ENCODE data around the gene PRCD.

The PRCD gene

DNA sequence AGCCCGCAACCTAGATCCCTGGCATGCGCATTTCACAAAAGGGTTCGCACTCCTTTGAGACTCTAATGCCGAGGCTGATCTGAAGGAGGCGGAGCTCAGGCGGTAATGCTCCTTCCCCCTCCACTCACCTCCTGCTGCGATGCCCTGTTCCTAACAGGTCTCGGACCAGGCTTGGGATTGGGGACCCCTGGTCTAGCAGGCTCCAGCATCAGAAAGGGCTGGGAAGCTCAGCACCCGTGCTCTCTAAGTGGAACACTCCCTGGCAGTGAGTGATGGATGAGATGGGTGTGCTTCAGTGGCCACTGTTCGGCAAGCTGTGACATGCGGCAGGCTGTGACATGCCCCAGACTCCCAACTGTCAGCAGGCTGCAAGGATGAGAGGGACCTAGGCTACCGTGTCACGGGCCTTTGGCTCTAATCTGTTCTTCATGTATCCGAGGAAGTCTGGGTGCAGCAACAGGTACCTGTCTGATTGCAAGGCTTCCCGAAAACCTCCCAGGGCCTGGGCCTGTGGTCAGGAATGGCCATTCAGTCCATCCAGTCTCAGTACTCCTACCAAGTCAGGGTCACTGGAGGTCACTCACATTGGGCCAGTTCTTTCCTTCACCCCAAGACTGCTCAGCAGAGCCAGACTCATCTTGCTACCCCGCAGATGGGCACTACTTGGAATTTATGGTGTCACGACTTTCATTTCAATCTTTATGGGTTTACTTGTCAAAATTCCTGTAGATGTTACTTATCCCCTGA is 47.1 kb downstream of the PRCD start:
- no peak overlapping the region for H3K23ac ChIP-seq (ENCODE audit: low read length)
- no peak overlapping the region for H3K9ac ChIP-seq (ENCODE audit: low read length)
- H2BK5ac ChIP-seq (ENCODE audit: low read depth, low read length, poor library complexity): no peak overlapping the region
- no peak overlapping the region for H3K4ac ChIP-seq (ENCODE audit: low read depth, low read length)
- H3K27ac ChIP-seq (ENCODE audit: low read depth, low read length): no peak overlapping the region
- H2BK12ac ChIP-seq (ENCODE audit: low read length): no peak overlapping the region
- H4K91ac ChIP-seq (ENCODE audit: low read depth, low read length): no peak overlapping the region
- no peaks in the 10 kb centered on the region for H3K36me3 ChIP-seq (ENCODE audit: control insufficient read depth in 1 of 2, insufficient read depth in 2 of 2, low read length in 2 of 2)
- no peak overlapping the region for H3K4me2 ChIP-seq (ENCODE audit: low read length)
- H3K18ac ChIP-seq (ENCODE audit: low read length): no peak overlapping the region
- no peak overlapping the region for H2AFZ ChIP-seq (ENCODE audit: insufficient read depth, low read length, poor library complexity)
- no peak overlapping the region for H3K14ac ChIP-seq (ENCODE audit: low read length)
- peak in 1 of 2 donors; percentile 49 for DNase-seq
- no peak overlapping the region for H3K4me3 ChIP-seq (ENCODE audit: low read depth, low read length)
- peaks cover 5% of the 10 kb centered on the region for H3K79me2 ChIP-seq (ENCODE audit: control insufficient read depth, insufficient read depth, low read length, poor library complexity)
- H4K12ac ChIP-seq (ENCODE audit: low read depth, low read length): no peak overlapping the region
- H3K9me3 ChIP-seq (ENCODE audit: insufficient read depth, low read depth, low read length): peaks cover 2% of the 10 kb centered on the region
- H2BK120ac ChIP-seq (ENCODE audit: insufficient read depth, low read length, poor library complexity): no peak overlapping the region
- H4K8ac ChIP-seq (ENCODE audit: low read depth, low read length): no peak overlapping the region
- peaks cover 4 to 25% of the 10 kb centered on the region in 2 experiments for H3K4me1 ChIP-seq (ENCODE audit: control insufficient read depth in 1 of 2, insufficient read depth in 2 of 2, low read length in 2 of 2)
- peaks cover 7% of the 10 kb centered on the region for H3K79me1 ChIP-seq (ENCODE audit: low read length)
- no peak overlapping the region for H2AK5ac ChIP-seq (ENCODE audit: low read length)
- no CpG with 5 or more reads among the region's 17 CpGs for WGBS (ENCODE audit: extremely low coverage, insufficient coverage, insufficient read length)
- H3K27me3 ChIP-seq (ENCODE audit: insufficient read depth, low read length): peaks cover 25% of the 10 kb centered on the region

GRCh38 chr17:76588182-76588581 is 48.3 kb downstream of the PRCD start:
- no peak overlapping the region for H2BK5ac ChIP-seq (ENCODE audit: low read depth, low read length, poor library complexity)

DNA sequence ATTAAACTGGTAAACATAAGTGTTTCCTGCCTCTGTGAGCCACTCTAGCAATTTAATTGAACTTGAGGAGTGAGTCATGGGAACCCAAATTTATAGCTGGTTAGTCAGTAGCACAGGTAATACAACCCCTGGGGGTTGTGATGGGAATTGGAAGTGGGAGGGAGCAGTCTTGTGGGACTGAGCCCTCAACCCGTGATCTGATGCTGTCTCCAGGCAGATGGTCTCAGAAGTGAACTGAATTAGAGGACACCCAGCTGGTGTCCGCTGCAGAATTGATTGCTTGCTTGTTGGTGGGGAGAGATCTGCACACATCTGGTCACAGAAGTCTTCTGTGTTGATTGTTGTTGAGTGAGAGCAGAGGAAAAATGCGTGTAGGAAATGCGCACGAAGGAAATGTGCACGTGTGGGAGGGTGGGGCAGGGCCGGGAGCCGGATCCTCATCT is 53.6 kb downstream of the PRCD start:
- Histone ChIP-seq H2BK12ac (ENCODE audit: low read length) (no peak overlapping the region), H3K9ac (ENCODE audit: low read length) (no peak overlapping the region), H3K23ac (ENCODE audit: low read length) (no peak overlapping the region), H4K12ac (ENCODE audit: low read depth, low read length) (no peak overlapping the region), H2AFZ (ENCODE audit: insufficient read depth, low read length, poor library complexity) (no peak overlapping the region), H3K27me3 (ENCODE audit: insufficient read depth, low read length) (no peaks in the 10 kb centered on the region), H3K4me2 (ENCODE audit: low read length) (no peak overlapping the region), H3K79me1 (ENCODE audit: low read length) (no peaks in the 10 kb centered on the region), H3K9me3 (ENCODE audit: insufficient read depth, low read depth, low read length) (no peaks in the 10 kb centered on the region), H4K8ac (ENCODE audit: low read depth, low read length) (no peak overlapping the region), H3K18ac (ENCODE audit: low read length) (no peak overlapping the region), H3K14ac (ENCODE audit: low read length) (no peak overlapping the region), H3K4me1 (ENCODE audit: control insufficient read depth in 1 of 2, insufficient read depth in 2 of 2, low read length in 2 of 2) (no peaks in the 10 kb centered on the region), H3K27ac (ENCODE audit: low read depth, low read length) (no peak overlapping the region), H3K36me3 (ENCODE audit: control insufficient read depth in 1 of 2, insufficient read depth in 2 of 2, low read length in 2 of 2) (no peaks in the 10 kb centered on the region), H3K79me2 (ENCODE audit: control insufficient read depth, insufficient read depth, low read length, poor library complexity) (no peaks in the 10 kb centered on the region), H4K91ac (ENCODE audit: low read depth, low read length) (no peak overlapping the region), H2BK120ac (ENCODE audit: insufficient read depth, low read length, poor library complexity) (no peak overlapping the region), H3K4ac (ENCODE audit: low read depth, low read length) (no peak overlapping the region), H2BK5ac (ENCODE audit: low read depth, low read length, poor library complexity) (no peak overlapping the region), H2AK5ac (ENCODE audit: low read length) (no peak overlapping the region), H3K4me3 (ENCODE audit: low read depth, low read length) (no peak overlapping the region)
- peak in 1 of 2 donors; percentile 42 for DNase-seq
- no CpG with 5 or more reads among the region's 8 CpGs for WGBS (ENCODE audit: extremely low coverage, insufficient coverage, insufficient read length)

More at GRCh38 chr17:76588182-76588581, 48.3 kb downstream of the PRCD start:
- H2BK12ac ChIP-seq (ENCODE audit: low read length): no peak overlapping the region
- no peak overlapping the region for H3K4me2 ChIP-seq (ENCODE audit: low read length)
- peaks cover 2% of the 10 kb centered on the region for H3K9me3 ChIP-seq (ENCODE audit: insufficient read depth, low read depth, low read length)
- H2AFZ ChIP-seq (ENCODE audit: insufficient read depth, low read length, poor library complexity): no peak overlapping the region
- H3K9ac ChIP-seq (ENCODE audit: low read length): no peak overlapping the region
- peaks cover 7% of the 10 kb centered on the region for H3K79me1 ChIP-seq (ENCODE audit: low read length)
- no peak overlapping the region for H3K4me3 ChIP-seq (ENCODE audit: low read depth, low read length)
- no peaks in the 10 kb centered on the region for H3K36me3 ChIP-seq (ENCODE audit: control insufficient read depth in 1 of 2, insufficient read depth in 2 of 2, low read length in 2 of 2)
- H3K4me1 ChIP-seq (ENCODE audit: control insufficient read depth in 1 of 2, insufficient read depth in 2 of 2, low read length in 2 of 2): peaks cover 4 to 25% of the 10 kb centered on the region in 2 experiments
- no peak overlapping the region for H4K8ac ChIP-seq (ENCODE audit: low read depth, low read length)
- H3K14ac ChIP-seq (ENCODE audit: low read length): no peak overlapping the region
- no peak overlapping the region for H4K91ac ChIP-seq (ENCODE audit: low read depth, low read length)
- no peak overlapping the region for H2AK5ac ChIP-seq (ENCODE audit: low read length)
- no peak for DNase-seq
- H2BK120ac ChIP-seq (ENCODE audit: insufficient read depth, low read length, poor library complexity): no peak overlapping the region
- no peak overlapping the region for H3K4ac ChIP-seq (ENCODE audit: low read depth, low read length)
- peaks cover 25% of the 10 kb centered on the region for H3K27me3 ChIP-seq (ENCODE audit: insufficient read depth, low read length)
- H3K79me2 ChIP-seq (ENCODE audit: control insufficient read depth, insufficient read depth, low read length, poor library complexity): peaks cover 5% of the 10 kb centered on the region
- H3K27ac ChIP-seq (ENCODE audit: low read depth, low read length): no peak overlapping the region
- no peak overlapping the region for H4K12ac ChIP-seq (ENCODE audit: low read depth, low read length)
- no peak overlapping the region for H3K23ac ChIP-seq (ENCODE audit: low read length)
- H3K18ac ChIP-seq (ENCODE audit: low read length): no peak overlapping the region

DNA sequence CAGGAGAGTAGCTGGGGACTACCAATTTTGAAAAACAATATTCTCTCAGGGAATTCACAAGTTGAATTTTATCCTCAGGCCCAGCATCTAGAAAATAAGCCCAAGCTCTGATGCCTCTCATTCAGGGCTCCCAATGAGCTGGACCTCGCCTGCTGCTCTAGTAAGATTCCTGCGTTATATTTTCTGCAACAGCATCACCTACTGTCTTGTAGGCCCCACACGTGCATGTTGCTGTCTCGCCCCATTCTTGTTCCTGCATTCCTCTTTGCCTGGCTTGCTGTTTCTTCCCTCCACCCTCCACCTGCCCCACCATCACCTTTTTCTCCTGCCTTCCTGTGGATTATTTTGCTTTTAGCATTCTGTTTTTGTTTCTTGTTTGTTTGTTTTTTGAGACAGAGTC is 54.1 kb downstream of the PRCD start:
- no peak overlapping the region for H3K14ac ChIP-seq (ENCODE audit: low read length)
- H3K27ac ChIP-seq (ENCODE audit: low read depth, low read length): no peak overlapping the region
- H4K91ac ChIP-seq (ENCODE audit: low read depth, low read length): no peak overlapping the region
- no peaks in the 10 kb centered on the region for H3K4me1 ChIP-seq (ENCODE audit: control insufficient read depth in 1 of 2, insufficient read depth in 2 of 2, low read length in 2 of 2)
- no peak overlapping the region for H3K9ac ChIP-seq (ENCODE audit: low read length)
- WGBS (ENCODE audit: extremely low coverage, insufficient coverage, insufficient read length): no CpG with 5 or more reads among the region's 4 CpGs
- H2AK5ac ChIP-seq (ENCODE audit: low read length): no peak overlapping the region
- peaks cover under 1% of the 10 kb centered on the region for H3K79me1 ChIP-seq (ENCODE audit: low read length)
- H3K4me3 ChIP-seq (ENCODE audit: low read depth, low read length): no peak overlapping the region
- DNase-seq: no peak
- H3K18ac ChIP-seq (ENCODE audit: low read length): no peak overlapping the region
- H2BK12ac ChIP-seq (ENCODE audit: low read length): no peak overlapping the region
- no peak overlapping the region for H2AFZ ChIP-seq (ENCODE audit: insufficient read depth, low read length, poor library complexity)
- no peak overlapping the region for H2BK120ac ChIP-seq (ENCODE audit: insufficient read depth, low read length, poor library complexity)
- H4K8ac ChIP-seq (ENCODE audit: low read depth, low read length): peak overlapping the region; percentile 33
- no peak overlapping the region for H3K4ac ChIP-seq (ENCODE audit: low read depth, low read length)
- H3K9me3 ChIP-seq (ENCODE audit: insufficient read depth, low read depth, low read length): no peaks in the 10 kb centered on the region
- H2BK5ac ChIP-seq (ENCODE audit: low read depth, low read length, poor library complexity): no peak overlapping the region
- no peak overlapping the region for H3K4me2 ChIP-seq (ENCODE audit: low read length)
- no peaks in the 10 kb centered on the region for H3K36me3 ChIP-seq (ENCODE audit: control insufficient read depth in 1 of 2, insufficient read depth in 2 of 2, low read length in 2 of 2)
- H3K79me2 ChIP-seq (ENCODE audit: control insufficient read depth, insufficient read depth, low read length, poor library complexity): no peaks in the 10 kb centered on the region
- H4K12ac ChIP-seq (ENCODE audit: low read depth, low read length): no peak overlapping the region
- H3K23ac ChIP-seq (ENCODE audit: low read length): no peak overlapping the region
- H3K27me3 ChIP-seq (ENCODE audit: insufficient read depth, low read length): no peaks in the 10 kb centered on the region

All from trophoblast cell (in vitro differentiated cells and primary cell).